ENCODE data around the gene TWNK.

DNA sequence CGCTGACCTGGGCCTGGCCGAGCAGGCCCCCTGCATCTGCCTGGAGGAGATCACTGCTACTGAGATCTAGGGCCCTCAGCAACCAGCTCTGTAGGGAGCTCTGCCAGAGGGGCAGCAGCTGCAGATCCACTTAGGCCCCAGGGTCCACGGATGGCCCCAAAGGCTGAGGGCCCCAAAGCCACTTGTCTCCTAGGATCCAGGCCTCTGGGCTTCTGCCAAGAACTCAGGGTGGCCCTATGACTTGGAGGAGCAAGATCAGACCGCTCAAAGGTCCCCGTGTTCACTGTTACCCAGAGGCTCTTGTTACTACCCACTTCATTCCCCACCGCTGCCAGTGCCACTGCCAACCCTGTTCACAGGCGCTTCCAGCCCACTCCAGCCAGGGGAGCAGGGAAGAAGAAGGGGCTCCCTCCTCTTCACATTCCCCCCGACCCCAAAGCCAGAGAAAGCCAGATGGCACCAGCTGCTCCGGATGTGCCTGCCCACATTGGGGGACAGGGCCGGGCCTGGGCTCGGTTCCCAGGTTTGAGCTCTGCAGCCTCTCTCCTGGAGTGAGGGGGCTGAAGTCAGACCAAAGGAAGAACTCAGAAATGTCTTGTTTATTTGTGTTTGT is 19.9 kb downstream of the TWNK start:
- TF ChIP-seq, protein P1, sequence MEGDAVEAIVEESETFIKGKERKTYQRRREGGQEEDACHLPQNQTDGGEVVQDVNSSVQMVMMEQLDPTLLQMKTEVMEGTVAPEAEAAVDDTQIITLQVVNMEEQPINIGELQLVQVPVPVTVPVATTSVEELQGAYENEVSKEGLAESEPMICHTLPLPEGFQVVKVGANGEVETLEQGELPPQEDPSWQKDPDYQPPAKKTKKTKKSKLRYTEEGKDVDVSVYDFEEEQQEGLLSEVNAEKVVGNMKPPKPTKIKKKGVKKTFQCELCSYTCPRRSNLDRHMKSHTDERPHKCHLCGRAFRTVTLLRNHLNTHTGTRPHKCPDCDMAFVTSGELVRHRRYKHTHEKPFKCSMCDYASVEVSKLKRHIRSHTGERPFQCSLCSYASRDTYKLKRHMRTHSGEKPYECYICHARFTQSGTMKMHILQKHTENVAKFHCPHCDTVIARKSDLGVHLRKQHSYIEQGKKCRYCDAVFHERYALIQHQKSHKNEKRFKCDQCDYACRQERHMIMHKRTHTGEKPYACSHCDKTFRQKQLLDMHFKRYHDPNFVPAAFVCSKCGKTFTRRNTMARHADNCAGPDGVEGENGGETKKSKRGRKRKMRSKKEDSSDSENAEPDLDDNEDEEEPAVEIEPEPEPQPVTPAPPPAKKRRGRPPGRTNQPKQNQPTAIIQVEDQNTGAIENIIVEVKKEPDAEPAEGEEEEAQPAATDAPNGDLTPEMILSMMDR (IDR thresholded peaks at IDR 0.05) = no peak
- TF ChIP-seq POLR2A (IDR thresholded peaks at IDR 0.05) = no peak
